ENCODE results near the gene ADAT3. TPM values are rescaled to one million over a fixed set of nuclear protein-coding genes. Genes with fewer than 3 reads are reported as not detected.
"Not testable (repeated sequence)": the region's sequence is repeated elsewhere in the genome, so short reads cannot be mapped to it uniquely, and the experiment has no call there.

ADAT3 gene
- total RNA-seq, 2 experiments from 2014 or later = 10.6 to 13.3 TPM

GRCh38 chr19:1873524-1874473, 31.4 kb upstream of the ADAT3 start:
- H3K27me3 Mint-ChIP-seq = no peaks in the 10 kb centered on the region
- ChIA-PET POLR2A (no interaction called here), CTCF (interaction anchor here (1.3 to 1.5 kb wide), 4 partner anchors 9 to 72 kb away, joined by 4 to 5 read pairs (median 4); partner anchors contain the start of genes ADAT3 and SCAMP4)
- H3K4me3 Mint-ChIP-seq = peak overlapping the region; percentile 99
- H3K27ac Mint-ChIP-seq = peak overlapping the region; percentile 98
- no peaks in the 10 kb centered on the region for H3K9me3 Mint-ChIP-seq
- peaks cover 42% of the 10 kb centered on the region for H3K4me1 Mint-ChIP-seq
- no peak for DNase-seq
- peaks cover 23% of the 10 kb centered on the region for H3K36me3 Mint-ChIP-seq (ENCODE audit: low read depth)

- no peaks in the 10 kb centered on the region for H3K9me3 Mint-ChIP-seq
- ChIA-PET CTCF (interaction anchor here (0.6 to 1.5 kb wide), 9 partner anchors 9 to 472 kb away, joined by 3 to 5 read pairs (median 4); partner anchors contain the start of genes ADAT3 and SCAMP4), POLR2A (interaction anchor here (0.9 kb wide), 1 partner anchor 8 kb away, joined by 5 read pairs; no protein-coding TSS in a partner anchor)
- H3K4me3 Mint-ChIP-seq = peak overlapping the region; percentile 99
- H3K27me3 Mint-ChIP-seq = no peaks in the 10 kb centered on the region
- peaks cover 35% of the 10 kb centered on the region for H3K4me1 Mint-ChIP-seq
- DNase-seq = peak; percentile 56
- H3K27ac Mint-ChIP-seq = peak overlapping the region; percentile 98
- peaks cover 19% of the 10 kb centered on the region for H3K36me3 Mint-ChIP-seq (ENCODE audit: low read depth)
Measured at GRCh38 chr19:1874554-1875185, 30.5 kb upstream of the ADAT3 start.

- Mint-ChIP-seq H3K4me3 (peak overlapping the region; percentile 99), H3K4me1 (peaks cover 33% of the 10 kb centered on the region), H3K36me3 (ENCODE audit: low read depth) (peaks cover 18% of the 10 kb centered on the region), H3K27ac (peak overlapping the region; percentile 98)
- POLR2A ChIA-PET = interaction anchor here (0.9 kb wide), 1 partner anchor 9 kb away, joined by 5 read pairs; no protein-coding TSS in a partner anchor
- DNase-seq, H3K27me3 Mint-ChIP-seq, H3K9me3 Mint-ChIP-seq: not testable (repeated sequence)
- CTCF ChIA-PET = interaction anchor here (0.6 to 1.5 kb wide), 9 partner anchors 9 to 472 kb away, joined by 3 to 5 read pairs (median 4); partner anchors contain the start of genes ADAT3 and SCAMP4
Measured at GRCh38 chr19:1875265-1875645, 29.9 kb upstream of the ADAT3 start.

GRCh38 chr19:1875646-1876495, 29.3 kb upstream of the ADAT3 start:
- Mint-ChIP-seq H3K36me3 (ENCODE audit: low read depth) (peaks cover 13% of the 10 kb centered on the region), H3K27me3 (no peaks in the 10 kb centered on the region), H3K27ac (peak overlapping the region; percentile 98), H3K9me3 (no peaks in the 10 kb centered on the region), H3K4me3 (peak overlapping the region; percentile 99), H3K4me1 (peaks cover 33% of the 10 kb centered on the region)
- POLR2A ChIA-PET = interaction anchor here (0.6 to 0.9 kb wide), 3 partner anchors 21 to 128 kb away, joined by 3 read pairs; no protein-coding TSS in a partner anchor
- DNase-seq = peak; percentile 89
- CTCF ChIA-PET = interaction anchor here (0.6 to 1.5 kb wide), 8 partner anchors 9 to 144 kb away, joined by 3 to 12 read pairs (median 5); partner anchors contain the start of gene ABHD17A

GRCh38 chr19:1876496-1877279, 28.5 kb upstream of the ADAT3 start:
- peaks cover 33% of the 10 kb centered on the region for H3K4me1 Mint-ChIP-seq
- POLR2A ChIA-PET = interaction anchor here (0.6 to 0.9 kb wide), 3 partner anchors 21 to 127 kb away, joined by 3 read pairs; no protein-coding TSS in a partner anchor
- not testable (repeated sequence) for H3K9me3 Mint-ChIP-seq, H3K27me3 Mint-ChIP-seq, DNase-seq
- H3K27ac Mint-ChIP-seq = peak overlapping the region; percentile 94
- H3K36me3 Mint-ChIP-seq (ENCODE audit: low read depth) = peaks cover 15% of the 10 kb centered on the region
- CTCF ChIA-PET = interaction anchor here (0.6 to 1.4 kb wide), 7 partner anchors 9 to 194 kb away, joined by 3 to 12 read pairs (median 5); partner anchors contain the start of gene ABHD17A
- H3K4me3 Mint-ChIP-seq = peak overlapping the region; percentile 99

- Mint-ChIP-seq H3K36me3 (ENCODE audit: low read depth) (peaks cover 18% of the 10 kb centered on the region), H3K4me1 (peaks cover 38% of the 10 kb centered on the region)
- H3K27me3 Mint-ChIP-seq, H3K4me3 Mint-ChIP-seq, POLR2A ChIA-PET, H3K27ac Mint-ChIP-seq, H3K9me3 Mint-ChIP-seq, DNase-seq: not testable (repeated sequence)
- CTCF ChIA-PET = interaction anchor here (0.6 to 1.4 kb wide), 4 partner anchors 14 to 193 kb away, joined by 3 to 9 read pairs (median 5); no protein-coding TSS in a partner anchor
Measured at GRCh38 chr19:1877280-1877660, 27.9 kb upstream of the ADAT3 start.

- POLR2A ChIA-PET, H3K27me3 Mint-ChIP-seq, H3K4me3 Mint-ChIP-seq, H3K9me3 Mint-ChIP-seq, DNase-seq, CTCF ChIA-PET: not testable (repeated sequence)
- peak overlapping the region; percentile 5 for H3K27ac Mint-ChIP-seq
- H3K36me3 Mint-ChIP-seq (ENCODE audit: low read depth) = peaks cover 30% of the 10 kb centered on the region
- peaks cover 44% of the 10 kb centered on the region for H3K4me1 Mint-ChIP-seq
Measured at GRCh38 chr19:1878583-1878982, 26.6 kb upstream of the ADAT3 start.

- peaks cover 32% of the 10 kb centered on the region for H3K36me3 Mint-ChIP-seq (ENCODE audit: low read depth)
- H3K9me3 Mint-ChIP-seq, H3K4me3 Mint-ChIP-seq, H3K27me3 Mint-ChIP-seq, CTCF ChIA-PET, DNase-seq, POLR2A ChIA-PET, H3K27ac Mint-ChIP-seq: not testable (repeated sequence)
- H3K4me1 Mint-ChIP-seq = peaks cover 35% of the 10 kb centered on the region
Measured at GRCh38 chr19:1879982-1880381, 25.2 kb upstream of the ADAT3 start.

GRCh38 chr19:1880611-1881392, 24.4 kb upstream of the ADAT3 start:
- no peak for DNase-seq
- ChIA-PET POLR2A (no interaction called here), CTCF (no interaction called here)
- no peaks in the 10 kb centered on the region for H3K9me3 Mint-ChIP-seq
- H3K4me3 Mint-ChIP-seq = peak overlapping the region; percentile 25
- peaks cover 32% of the 10 kb centered on the region for H3K36me3 Mint-ChIP-seq (ENCODE audit: low read depth)
- H3K4me1 Mint-ChIP-seq = peaks cover 39% of the 10 kb centered on the region
- no peaks in the 10 kb centered on the region for H3K27me3 Mint-ChIP-seq
- peak overlapping the region; percentile 72 for H3K27ac Mint-ChIP-seq

GRCh38 chr19:1881393-1882088, 23.7 kb upstream of the ADAT3 start:
- POLR2A ChIA-PET, CTCF ChIA-PET, H3K9me3 Mint-ChIP-seq, DNase-seq, H3K27me3 Mint-ChIP-seq: not testable (repeated sequence)
- H3K4me1 Mint-ChIP-seq = peaks cover 36% of the 10 kb centered on the region
- peak overlapping the region; percentile 94 for H3K4me3 Mint-ChIP-seq
- H3K36me3 Mint-ChIP-seq (ENCODE audit: low read depth) = peaks cover 29% of the 10 kb centered on the region
- peak overlapping the region; percentile 93 for H3K27ac Mint-ChIP-seq
